Measurements from ENCODE around the gene SERPINA5.

The SERPINA5 gene

DNA sequence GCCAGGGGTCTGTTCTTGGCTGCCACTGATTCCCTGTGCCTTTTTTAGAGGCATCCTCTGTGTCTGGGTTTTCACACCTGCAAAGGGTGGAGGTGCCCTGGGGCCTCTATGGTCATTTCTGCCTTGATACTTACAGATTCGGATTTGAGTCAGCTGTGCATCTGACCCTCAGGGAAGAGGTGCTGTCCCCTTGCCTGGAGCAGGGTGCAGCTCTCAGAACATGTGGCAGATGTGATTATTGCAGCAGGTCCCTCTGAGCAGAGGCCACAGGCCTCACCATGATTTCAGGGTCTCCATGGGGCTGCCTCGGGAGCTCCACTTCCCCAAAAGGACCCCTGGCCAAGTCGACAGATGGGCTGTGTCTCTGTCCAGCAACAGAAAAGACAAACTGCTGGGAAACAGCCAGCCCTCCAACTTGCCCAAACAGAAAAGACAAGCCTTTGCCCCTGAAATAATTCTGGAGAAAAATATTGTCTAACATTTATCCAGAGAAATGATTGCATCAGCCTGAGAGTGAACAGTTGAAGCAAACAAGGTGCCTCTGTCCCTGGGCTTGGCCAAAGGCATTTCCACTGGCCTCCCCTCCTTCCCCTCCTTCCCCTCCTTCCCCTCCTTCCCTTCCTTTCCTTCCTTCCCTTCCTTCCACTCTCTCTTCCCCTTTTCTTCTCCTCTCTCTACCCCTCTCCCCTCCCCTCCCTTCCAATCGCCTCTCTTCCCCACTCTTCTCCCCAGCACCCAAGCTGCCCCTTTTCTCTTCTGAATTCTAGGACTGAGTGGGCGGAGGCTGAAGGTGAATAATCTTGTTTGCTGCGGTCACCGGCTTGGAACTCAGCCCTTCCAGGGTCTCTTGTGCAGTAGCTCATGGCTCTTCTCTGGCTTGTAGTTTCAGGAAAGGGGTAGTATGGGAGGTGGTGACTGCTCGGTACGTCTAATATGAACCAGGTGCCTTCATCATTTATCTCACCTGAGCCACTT is 31.6 kb downstream of the SERPINA5 start:
- Histone ChIP-seq H3K9ac (ENCODE audit: low read length) (no peak overlapping the region), H3K36me3 (replicated peaks; ENCODE audit: low read depth, low read length) (no peaks in the 10 kb centered on the region), H3K79me2 (ENCODE audit: low read length) (no peaks in the 10 kb centered on the region), H3K4me2 (ENCODE audit: low read length) (no peak overlapping the region), H3K27ac (ENCODE audit: low read length) (no peak overlapping the region), H4K20me1 (ENCODE audit: insufficient read depth, low read length) (no peaks in the 10 kb centered on the region), H3K27me3 (ENCODE audit: low read depth, low read length) (peaks cover 2% of the 10 kb centered on the region; the same call in 1 of the 2 replicates), H3K4me1 (ENCODE audit: low read length) (no peaks in the 10 kb centered on the region), H2AFZ (ENCODE audit: low read depth, low read length) (no peak overlapping the region), H3K9me3 (ENCODE audit: insufficient read depth, low read length) (peaks cover 6% of the 10 kb centered on the region; the same call in 1 of the 2 replicates), H3K4me3 (ENCODE audit: low read length) (no peak overlapping the region)
- TF ChIP-seq EZH2phosphoT487 (IDR thresholded peaks at IDR 0.05; ENCODE audit: low read depth): no peak
- TF ChIP-seq, protein P1, sequence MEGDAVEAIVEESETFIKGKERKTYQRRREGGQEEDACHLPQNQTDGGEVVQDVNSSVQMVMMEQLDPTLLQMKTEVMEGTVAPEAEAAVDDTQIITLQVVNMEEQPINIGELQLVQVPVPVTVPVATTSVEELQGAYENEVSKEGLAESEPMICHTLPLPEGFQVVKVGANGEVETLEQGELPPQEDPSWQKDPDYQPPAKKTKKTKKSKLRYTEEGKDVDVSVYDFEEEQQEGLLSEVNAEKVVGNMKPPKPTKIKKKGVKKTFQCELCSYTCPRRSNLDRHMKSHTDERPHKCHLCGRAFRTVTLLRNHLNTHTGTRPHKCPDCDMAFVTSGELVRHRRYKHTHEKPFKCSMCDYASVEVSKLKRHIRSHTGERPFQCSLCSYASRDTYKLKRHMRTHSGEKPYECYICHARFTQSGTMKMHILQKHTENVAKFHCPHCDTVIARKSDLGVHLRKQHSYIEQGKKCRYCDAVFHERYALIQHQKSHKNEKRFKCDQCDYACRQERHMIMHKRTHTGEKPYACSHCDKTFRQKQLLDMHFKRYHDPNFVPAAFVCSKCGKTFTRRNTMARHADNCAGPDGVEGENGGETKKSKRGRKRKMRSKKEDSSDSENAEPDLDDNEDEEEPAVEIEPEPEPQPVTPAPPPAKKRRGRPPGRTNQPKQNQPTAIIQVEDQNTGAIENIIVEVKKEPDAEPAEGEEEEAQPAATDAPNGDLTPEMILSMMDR (IDR thresholded peaks at IDR 0.05; ENCODE audit: low read depth, low read length): no peak

DNA sequence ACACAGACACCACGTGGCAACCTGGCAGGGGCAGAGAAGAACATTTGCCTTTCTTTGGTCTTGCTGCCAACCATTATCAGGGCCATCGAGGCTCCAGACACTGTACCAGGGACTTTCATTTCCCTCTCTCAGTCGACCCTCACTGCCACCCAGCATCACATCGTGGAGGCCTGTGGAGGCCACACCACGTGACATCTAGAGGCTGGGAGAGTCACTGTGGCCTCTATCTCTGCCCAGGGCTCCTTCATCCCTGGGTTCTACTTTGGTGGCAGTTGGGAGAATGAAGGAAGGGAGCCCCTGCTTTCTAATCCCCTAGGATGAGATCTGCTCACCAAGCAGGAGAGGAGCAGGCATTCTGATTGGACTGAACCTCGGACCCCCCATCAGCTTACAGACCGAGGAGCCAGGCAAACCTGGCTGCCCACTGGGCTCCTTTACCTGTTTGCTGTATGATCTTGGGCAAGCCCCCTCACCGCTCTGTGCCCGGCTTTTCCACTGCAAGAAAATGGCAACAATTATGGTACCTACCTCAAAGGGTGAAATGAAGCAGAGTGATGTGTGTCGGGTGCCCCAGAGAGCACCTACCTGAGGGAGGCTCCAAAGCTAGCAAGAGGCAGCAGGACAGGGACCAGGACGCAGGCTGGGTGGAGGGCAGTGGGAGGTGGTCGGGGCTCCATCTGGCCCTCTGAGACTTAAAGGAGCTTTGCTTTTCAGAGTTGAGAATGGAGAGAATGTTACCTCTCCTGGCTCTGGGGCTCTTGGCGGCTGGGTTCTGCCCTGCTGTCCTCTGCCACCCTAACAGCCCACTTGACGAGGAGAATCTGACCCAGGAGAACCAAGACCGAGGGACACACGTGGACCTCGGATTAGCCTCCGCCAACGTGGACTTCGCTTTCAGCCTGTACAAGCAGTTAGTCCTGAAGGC is 32.8 kb downstream of the SERPINA5 start:
- Histone ChIP-seq H3K79me2 (ENCODE audit: low read length) (no peaks in the 10 kb centered on the region), H3K4me2 (ENCODE audit: low read length) (no peak overlapping the region), H3K4me1 (ENCODE audit: low read length) (no peaks in the 10 kb centered on the region), H3K27ac (ENCODE audit: low read length) (no peak overlapping the region), H3K9me3 (ENCODE audit: insufficient read depth, low read length) (peaks cover 10% of the 10 kb centered on the region; the same call in 1 of the 2 replicates), H3K4me3 (ENCODE audit: low read length) (no peak overlapping the region), H4K20me1 (ENCODE audit: insufficient read depth, low read length) (no peaks in the 10 kb centered on the region), H2AFZ (ENCODE audit: low read depth, low read length) (no peak overlapping the region), H3K36me3 (replicated peaks; ENCODE audit: low read depth, low read length) (no peaks in the 10 kb centered on the region), H3K27me3 (ENCODE audit: low read depth, low read length) (peaks cover 2% of the 10 kb centered on the region; the same call in 1 of the 2 replicates), H3K9ac (ENCODE audit: low read length) (no peak overlapping the region)
- no peak for TF ChIP-seq EZH2phosphoT487 (IDR thresholded peaks at IDR 0.05; ENCODE audit: low read depth)
- TF ChIP-seq, protein P1 (IDR thresholded peaks at IDR 0.05; ENCODE audit: low read depth, low read length): no peak

DNA sequence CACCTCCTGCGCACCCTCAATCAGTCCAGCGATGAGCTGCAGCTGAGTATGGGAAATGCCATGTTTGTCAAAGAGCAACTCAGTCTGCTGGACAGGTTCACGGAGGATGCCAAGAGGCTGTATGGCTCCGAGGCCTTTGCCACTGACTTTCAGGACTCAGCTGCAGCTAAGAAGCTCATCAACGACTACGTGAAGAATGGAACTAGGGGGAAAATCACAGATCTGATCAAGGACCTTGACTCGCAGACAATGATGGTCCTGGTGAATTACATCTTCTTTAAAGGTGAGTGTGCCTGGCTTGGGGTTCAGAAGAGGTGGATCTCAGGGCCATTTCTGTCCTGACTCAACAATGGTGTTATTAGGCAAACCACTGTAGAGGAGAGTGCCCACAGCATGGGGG is 33.6 kb downstream of the SERPINA5 start:
- H3K4me3 ChIP-seq (ENCODE audit: low read length): no peak overlapping the region
- TF ChIP-seq, protein P1 (IDR thresholded peaks at IDR 0.05; ENCODE audit: low read depth, low read length): no peak
- no peak for TF ChIP-seq EZH2phosphoT487 (IDR thresholded peaks at IDR 0.05; ENCODE audit: low read depth)
- no peak overlapping the region for H3K27ac ChIP-seq (ENCODE audit: low read length)
- H3K9me3 ChIP-seq (ENCODE audit: insufficient read depth, low read length): peaks cover 10% of the 10 kb centered on the region; the same call in 1 of the 2 replicates
- no peaks in the 10 kb centered on the region for H3K4me1 ChIP-seq (ENCODE audit: low read length)
- H3K36me3 ChIP-seq (replicated peaks; ENCODE audit: low read depth, low read length): no peaks in the 10 kb centered on the region
- H2AFZ ChIP-seq (ENCODE audit: low read depth, low read length): no peak overlapping the region
- H3K9ac ChIP-seq (ENCODE audit: low read length): no peak overlapping the region
- H4K20me1 ChIP-seq (ENCODE audit: insufficient read depth, low read length): no peaks in the 10 kb centered on the region
- H3K79me2 ChIP-seq (ENCODE audit: low read length): no peaks in the 10 kb centered on the region
- no peak overlapping the region for H3K4me2 ChIP-seq (ENCODE audit: low read length)
- peaks cover 2% of the 10 kb centered on the region; the same call in 1 of the 2 replicates for H3K27me3 ChIP-seq (ENCODE audit: low read depth, low read length)
